Esophagus muscularis mucosa (tissue), 4 donors: ENCODE results near the gene BATF3. TPM values are rescaled to one million over a fixed set of nuclear protein-coding genes. Genes with fewer than 3 reads are reported as not detected.

Experiments used
- DNase-seq: peaks from one replicate; pipeline ENCODE4 v3.0.0-alpha.2; 2017; ENCODE audit errors: extremely low spot score
- H3K27ac ChIP-seq, 4 donors: fragments of 200-600 bp; sonication (generic); replicated peaks in 1 of 4; 1 replicate in 3 of 4; 2 replicates in 1 of 4; pipeline ENCODE4 v1.5.1; 2016 to 2019; ENCODE audit warnings: mild to moderate bottlenecking in 1 of 4
- H3K27me3 ChIP-seq, 4 donors: fragments of 200-600 bp; sonication (generic); one replicate each; pipeline versions ENCODE4 v1.5.1 to v1.6.0; 2016 to 2019
- H3K36me3 ChIP-seq, 4 donors: fragments of 200-600 bp; sonication (generic); one replicate each; pipeline ENCODE4 v1.5.1; 2016 to 2019
- H3K4me1 ChIP-seq, 4 donors: fragments of 200-600 bp; sonication (generic); one replicate each; pipeline ENCODE4 v1.5.1; 2016 to 2019
- H3K4me3 ChIP-seq, 4 donors: fragments of 200-600 bp; sonication (generic); 1 replicate in 2 of 4; 2 replicates in 2 of 4; pipeline ENCODE4 v1.5.1; 2016 to 2019; ENCODE audit warnings: mild to moderate bottlenecking in 4 of 4, moderate library complexity in 1 of 4
- H3K9me3 ChIP-seq, 4 donors: fragments of 200-600 bp; sonication (generic); 1 replicate in 3 of 4; 2 replicates in 1 of 4; pipeline ENCODE4 v1.5.1; 2016 to 2019
- CTCF ChIP-seq, 3 experiments: fragments of 200-600 bp in 2 of 3; fragments of 450-650 bp in 1 of 3; sonication (generic) in 2 of 3; IDR thresholded peaks; one replicate each; pipeline ENCODE4 v1.5.1; 2017 to 2019; ENCODE audit warnings: antibody characterized with exemption in 3 of 3, mild to moderate bottlenecking in 2 of 3, moderate library complexity in 1 of 3
- EP300 ChIP-seq: sonication (generic); formaldehyde crosslinking; IDR thresholded peaks from one replicate; pipeline ENCODE4 v1.6.1; 2017; ENCODE audit warnings: antibody characterized with exemption
- POLR2A ChIP-seq: fragments of 450-650 bp; IDR thresholded peaks from one replicate; pipeline ENCODE4 v1.6.1; 2017; ENCODE audit warnings: antibody characterized with exemption, moderate library complexity, mild to moderate bottlenecking, low read depth
- POLR2AphosphoS5 ChIP-seq, 2 donors: sonication (generic); formaldehyde crosslinking; IDR thresholded peaks; one replicate each; pipeline ENCODE4 v1.6.1; 2017; ENCODE audit warnings: antibody characterized with exemption in 2 of 2
- WGBS: methylation state at CpG from one replicate; pipeline ENCODE4 v1.1.5; 2018; 5-methylcytosine and 5-hydroxymethylcytosine counted together
- intact Hi-C: fragments of 100-400 bp; cut with DNase I; formaldehyde crosslinking; loops from one replicate; pipeline ENCODE4 v1.15.1; 2023
- total RNA-seq, 4 donors: library from RNA; depleted of rRNA; stranded (reverse); fragments of >200 nt; gene quantifications; one replicate each; pipeline versions ENCODE4 v1.1.0 to v1.2.1, GENCODE V29; 2016

The BATF3 gene
- total RNA-seq: 1 to 10 TPM; 2.1 to 8.1 (median 5.9) TPM

GRCh38 chr1:212699625-212700222, at the start of gene BATF3:
Gene BATF3 (minus strand): TSS chr1:212699840. CDS start chr1:212699762, 78 bp downstream.
- Histone ChIP-seq H3K36me3 (no peaks in the 10 kb centered on the region), H3K9me3 (no peaks in the 10 kb centered on the region), H3K27ac (peak within 1 kb of the TSS; percentile 68 to 82 (median 78)), H3K4me3 (peak within 1 kb of the TSS; percentile 64 to 82 (median 67)), H3K4me1 (peaks cover 26 to 36% (median 31%) of the 10 kb centered on the region in 4 donors), H3K27me3 (no peaks in the 10 kb centered on the region)
- intact Hi-C loops: no loop called here
- under 1% methylated on average over 27 of the region's 79 CpGs for WGBS
- TF ChIP-seq CTCF (IDR thresholded peaks at IDR 0.05): no peak
- TF ChIP-seq EP300: peak; percentile 29
- DNase-seq: no peak

- Histone ChIP-seq H3K36me3 (peaks cover 0 to 2% (median under 1%) of the 10 kb centered on the region in 4 donors), H3K4me3 (no peak overlapping the region), H3K9me3 (no peaks in the 10 kb centered on the region), H3K27me3 (no peaks in the 10 kb centered on the region), H3K27ac (no peak overlapping the region), H3K4me1 (peaks cover 8 to 10% (median 9%) of the 10 kb centered on the region in 4 donors)
- DNase-seq: no peak
- intact Hi-C loops: no loop called here
- 100% methylated on average over 3 of the region's 3 CpGs for WGBS
- TF ChIP-seq POLR2A: no peak
- no peak for TF ChIP-seq CTCF (IDR thresholded peaks at IDR 0.05)
- no peak for TF ChIP-seq EP300
- no peak for TF ChIP-seq POLR2AphosphoS5 (IDR thresholded peaks at IDR 0.05)
Observed at GRCh38 chr1:212746546-212746945, 46.9 kb upstream of the BATF3 start.

GRCh38 chr1:212745303-212745702, 45.7 kb upstream of the BATF3 start:
- peaks cover 0 to 8% (median 3%) of the 10 kb centered on the region in 4 donors for H3K36me3 ChIP-seq
- H3K27me3 ChIP-seq: no peaks in the 10 kb centered on the region
- TF ChIP-seq POLR2AphosphoS5 (IDR thresholded peaks at IDR 0.05) (no peak), CTCF (IDR thresholded peaks at IDR 0.05) (no peak), POLR2A (no peak), EP300 (no peak)
- intact Hi-C loops: no loop called here
- H3K9me3 ChIP-seq: no peaks in the 10 kb centered on the region
- H3K27ac ChIP-seq: no peak overlapping the region
- no peak for DNase-seq
- H3K4me1 ChIP-seq: peaks cover 5 to 10% (median 7%) of the 10 kb centered on the region in 4 donors
- no peak overlapping the region for H3K4me3 ChIP-seq

- H3K36me3 ChIP-seq: peaks cover 0 to 8% (median 3%) of the 10 kb centered on the region in 4 donors
- H3K4me3 ChIP-seq: no peak overlapping the region
- H3K4me1 ChIP-seq: no peaks in the 10 kb centered on the region
- no peak for DNase-seq
- TF ChIP-seq EP300 (no peak), POLR2A (no peak), POLR2AphosphoS5 (IDR thresholded peaks at IDR 0.05) (no peak), CTCF (IDR thresholded peaks at IDR 0.05) (no peak)
- H3K27ac ChIP-seq: no peak overlapping the region
- H3K9me3 ChIP-seq: no peaks in the 10 kb centered on the region
- intact Hi-C loops: no loop called here
- WGBS: 92% methylated on average over 4 of the region's 4 CpGs
- H3K27me3 ChIP-seq: no peaks in the 10 kb centered on the region
Observed at GRCh38 chr1:212743901-212744475, 44.3 kb upstream of the BATF3 start.

- H3K4me1 ChIP-seq: no peaks in the 10 kb centered on the region
- H3K4me3 ChIP-seq: no peak overlapping the region
- H3K9me3 ChIP-seq: no peaks in the 10 kb centered on the region
- WGBS: 88% methylated on average over 1 of the region's 1 CpG
- no peaks in the 10 kb centered on the region for H3K27me3 ChIP-seq
- intact Hi-C loops: no loop called here
- DNase-seq: no peak
- peaks cover 0 to 12% (median 4%) of the 10 kb centered on the region in 4 donors for H3K36me3 ChIP-seq
- no peak overlapping the region for H3K27ac ChIP-seq
- no peak for TF ChIP-seq EP300
- no peak for TF ChIP-seq POLR2AphosphoS5 (IDR thresholded peaks at IDR 0.05)
- no peak for TF ChIP-seq CTCF (IDR thresholded peaks at IDR 0.05)
- TF ChIP-seq POLR2A: no peak
Observed at GRCh38 chr1:212738330-212738729, 38.7 kb upstream of the BATF3 start.
